A549 (cell line): ENCODE data around the gene ABCB7. TPM values are rescaled to one million over a fixed set of nuclear protein-coding genes. Genes with fewer than 3 reads are reported as not detected.
A peak's percentile ranks its signal among the peaks of the same experiment; 100 is the strongest.

Experiments
- ATAC-seq, 2 experiments: fragments of 200-7000 bp in 1 of 2; fragments of >200 bp in 1 of 2; cut with Nextera tagmentation in 1 of 2; cut with Tn5 transposase in 1 of 2; 3 replicates each; pipeline versions ENCODE4 v1.8.0 to v1.9.1; 2018 to 2020; ENCODE audit warnings: mild to moderate bottlenecking in 1 of 2, moderate library complexity in 1 of 2
- CTCF ChIA-PET: fragments of 300-600 bp; sonication (Branson Sonifier 250); formaldehyde crosslinking; extraction: SDS; loops from one replicate; lab custom pipeline; 2021; ENCODE audit warnings: antibody characterized with exemption, inconsistent platforms; lab: Yijun Ruan, JAX
- POLR2A ChIA-PET: fragments of 350-600 bp; formaldehyde crosslinking; extraction: SDS; loops from one replicate; lab custom pipeline; 2021; ENCODE audit warnings: antibody characterized with exemption, inconsistent platforms; lab: Yijun Ruan, JAX
- DNase-seq, 2 experiments: peaks; one replicate each; pipeline versions ENCODE4 v3.0.0 to v3.0.0-alpha.2; 2011 to 2016; ENCODE audit warnings: low read depth in 1 of 2, low spot score in 1 of 2
- FAIRE-seq: peaks from 2 replicates; lab custom pipeline; 2011; peaks lifted over from hg19 to GRCh38; lab: Jason Lieb, UNC
- H3K27ac ChIP-seq, 2 experiments: fragments of >200 bp; sonication (Bioruptor Twin); formaldehyde crosslinking; 3 replicates each; pipeline ENCODE4 v1.5.1; 2016 to 2017
- H3K4me1 ChIP-seq: fragments of >200 bp; sonication (Bioruptor Twin); formaldehyde crosslinking; 3 replicates; pipeline ENCODE4 v1.6.1; 2016
- H3K4me2 ChIP-seq: fragments of >200 bp; sonication (Bioruptor Twin); formaldehyde crosslinking; 3 replicates; pipeline ENCODE4 v1.6.1; 2016
- H3K4me3 ChIP-seq: fragments of >200 bp; sonication (Bioruptor Twin); formaldehyde crosslinking; 3 replicates; pipeline ENCODE4 v1.5.1; 2016
- H3K9me3 ChIP-seq: fragments of >200 bp; sonication (Bioruptor Twin); formaldehyde crosslinking; 3 replicates; pipeline ENCODE4 v1.6.1; 2016
- CEBPB ChIP-seq, 2 experiments: fragments of >200 bp in 1 of 2; sonication (Bioruptor Twin) in 1 of 2; formaldehyde crosslinking in 1 of 2; IDR thresholded peaks; 2 replicates each; pipeline ENCODE4 v1.6.1; 2012 to 2016
- EHMT2 ChIP-seq: fragments of 200-600 bp; sonication (generic); IDR thresholded peaks from 2 replicates; pipeline ENCODE4 v1.6.1; 2016; ENCODE audit warnings: antibody characterized with exemption, low read depth, mild to moderate bottlenecking, moderate library complexity
- FOSB ChIP-seq: fragments of 250-450 bp; sonication (Bioruptor Pico); IDR thresholded peaks from 2 replicates; pipeline ENCODE4 v1.5.0; 2020; ENCODE audit warnings: mild to moderate bottlenecking, moderate library complexity
- KDM1A ChIP-seq: fragments of 200-600 bp; sonication (generic); IDR thresholded peaks from 2 replicates; pipeline ENCODE4 v1.6.1; 2016; ENCODE audit warnings: low read depth, mild to moderate bottlenecking
- KDM5A ChIP-seq: fragments of 200-600 bp; sonication (generic); IDR thresholded peaks from 2 replicates; pipeline ENCODE4 v1.6.1; 2016; ENCODE audit warnings: antibody characterized with exemption, mild to moderate bottlenecking
- NFE2L2 ChIP-seq: fragments of 150-350 bp; conservative IDR thresholded peaks from 2 replicates; pipeline ENCODE4 v1.6.1; 2014; ENCODE audit warnings: low read length
- NPAS2 ChIP-seq: fragments of 250-450 bp; sonication (Bioruptor Pico); IDR thresholded peaks from 2 replicates; pipeline ENCODE4 v1.8.0; 2022; ENCODE audit warnings: mild to moderate bottlenecking, moderate library complexity, borderline replicate concordance
- NR3C1 ChIP-seq: fragments of >200 bp; sonication (Bioruptor Twin); formaldehyde crosslinking; IDR thresholded peaks from 3 replicates; pipeline ENCODE4 v1.6.1; 2017
- PHF8 ChIP-seq: fragments of 200-600 bp; sonication (generic); IDR thresholded peaks from 2 replicates; pipeline ENCODE4 v1.6.1; 2016; ENCODE audit warnings: low read depth, mild to moderate bottlenecking, antibody characterized with exemption, moderate library complexity, borderline replicate concordance
- POLR2AphosphoS2 ChIP-seq: conservative IDR thresholded peaks from 2 replicates; pipeline ENCODE4 v1.6.1; 2012; ENCODE audit warnings: low read length, improper control_type of control experiment, inconsistent platforms
- RAD21 ChIP-seq, 2 experiments: fragments of >200 bp in 1 of 2; sonication (Bioruptor Twin) in 1 of 2; formaldehyde crosslinking in 1 of 2; IDR thresholded peaks in 1 of 2; conservative IDR thresholded peaks in 1 of 2; 2 replicates in 1 of 2; 3 replicates in 1 of 2; pipeline ENCODE4 v1.6.1; 2012 to 2018; ENCODE audit warnings: inconsistent platforms in 1 of 2
- RFX5 ChIP-seq: fragments of 450-650 bp; IDR thresholded peaks from 2 replicates; pipeline ENCODE4 v1.7.1; 2014; ENCODE audit warnings: antibody characterized with exemption, mild to moderate bottlenecking, moderate library complexity
- SMC3 ChIP-seq: fragments of >200 bp; sonication (Bioruptor Twin); formaldehyde crosslinking; IDR thresholded peaks from 3 replicates; pipeline ENCODE4 v1.6.1; 2018; ENCODE audit warnings: inconsistent platforms
- ZC3H11A ChIP-seq: fragments of 450-650 bp; IDR thresholded peaks from 2 replicates; pipeline ENCODE4 v1.6.1; 2014; ENCODE audit warnings: antibody characterized with exemption, mild to moderate bottlenecking
- ZFP36 ChIP-seq: fragments of 450-650 bp; IDR thresholded peaks from 2 replicates; pipeline ENCODE4 v1.6.1; 2014; ENCODE audit warnings: borderline replicate concordance; ENCODE audit not compliant: partially characterized antibody
- WGBS: methylation state at CpG from one replicate; pipeline ENCODE4 v1.1.6; 2017; ENCODE audit errors: missing lambda C conversion rate; 5-methylcytosine and 5-hydroxymethylcytosine counted together
- polyA plus RNA-seq, 4 experiments: library from polyadenylated mRNA; depleted of rRNA in 3 of 4; stranded (reverse); fragments of >200 nt; fragmentation: RNase III in 1 of 4; extraction: RNeasy Plus Mini Kit Qiagen cat#74134 plus additional on column Dnase treatment in 1 of 4; gene quantifications; 2 replicates in 3 of 4; 3 replicates in 1 of 4; pipeline ENCODE4 v1.2.3, GENCODE V29; 2011 to 2017
- TF ChIP-seq, protein P1 (sequence below): fragments of >200 bp; sonication (Bioruptor Twin); formaldehyde crosslinking; IDR thresholded peaks from 2 replicates; pipeline ENCODE4 v1.6.1; 2016
- TF ChIP-seq, protein P2 (sequence below): fragments of 250-450 bp; sonication (Bioruptor Pico); IDR thresholded peaks from 2 replicates; pipeline ENCODE4 v1.5.0; 2021; ENCODE audit warnings: mild to moderate bottlenecking, moderate library complexity, borderline replicate concordance
- TF ChIP-seq, protein P3 (sequence below): fragments of 250-450 bp; sonication (Bioruptor Pico); IDR thresholded peaks from 2 replicates; pipeline ENCODE4 v1.5.0; 2020; ENCODE audit warnings: low read depth, mild to moderate bottlenecking, moderate library complexity
- TF ChIP-seq, protein P4 (sequence below): IDR thresholded peaks from 2 replicates; pipeline ENCODE4 v1.6.1; 2012
- TF ChIP-seq, protein P5 (sequence below): fragments of 150-350 bp; IDR thresholded peaks from 2 replicates; pipeline ENCODE4 v1.6.1; 2014; ENCODE audit warnings: low read depth, mild to moderate bottlenecking, low read length
- TF ChIP-seq, protein P6 (sequence below): fragments of >200 bp; sonication (Bioruptor Twin); formaldehyde crosslinking; IDR thresholded peaks from 3 replicates; pipeline ENCODE4 v1.6.1; 2016

The ABCB7 gene
- polyA plus RNA-seq, 2 of the 4 experiments (the other 2 are of a cell fraction), result 20.3 to 41.8 TPM

DNA sequence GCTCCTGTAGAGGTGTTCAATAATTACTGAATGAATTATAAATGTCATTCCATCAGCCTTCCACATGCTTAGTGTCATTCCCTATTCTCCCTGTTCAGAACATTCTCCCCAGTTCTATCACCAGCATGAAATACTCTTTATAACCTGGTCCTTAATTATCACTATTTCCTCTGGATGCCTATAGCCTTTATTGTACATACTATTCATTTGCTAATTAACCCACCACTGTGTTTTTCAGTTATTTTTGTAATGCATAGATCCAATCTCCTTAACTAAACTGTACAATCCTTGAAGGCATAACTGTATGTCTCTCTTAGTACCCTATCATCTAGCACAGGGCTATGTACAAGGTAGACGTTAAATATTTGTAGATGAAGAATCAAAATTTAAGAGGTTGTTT, 1.2 kb downstream of the ABCB7 start:
- peak overlapping the region; percentile 87 for H3K4me3 ChIP-seq
- H3K27ac ChIP-seq, result no peak overlapping the region
- H3K9me3 ChIP-seq, result no peaks in the 10 kb centered on the region
- ChIA-PET CTCF (interaction anchor here (0.6 kb wide), 1 partner anchor 17 kb away, joined by 3 read pairs; no protein-coding TSS in a partner anchor), POLR2A (no interaction called here)
- ATAC-seq (no peak), DNase-seq (no peak), FAIRE-seq (no peak)
- peaks cover 4% of the 10 kb centered on the region; the same call in 2 of the 3 replicates for H3K4me1 ChIP-seq
- WGBS, result 48% methylated on average over 1 of the region's 1 CpG
- H3K4me2 ChIP-seq, result peak overlapping the region; percentile 86
- TF ChIP-seq, protein P1, sequence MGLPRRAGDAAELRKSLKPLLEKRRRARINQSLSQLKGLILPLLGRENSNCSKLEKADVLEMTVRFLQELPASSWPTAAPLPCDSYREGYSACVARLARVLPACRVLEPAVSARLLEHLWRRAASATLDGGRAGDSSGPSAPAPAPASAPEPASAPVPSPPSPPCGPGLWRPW, result no peak
- TF ChIP-seq NR3C1 (no peak), SMC3 (no peak), NPAS2 (CRISPR knock-in tag) (no peak), KDM1A (no peak), ZFP36 (no peak), RFX5 (no peak), RAD21 (conservative IDR thresholded peaks at IDR 0.05 in 1 of 2, IDR thresholded peaks at IDR 0.05 in 1 of 2) (no peak), ZC3H11A (no peak), EHMT2 (no peak), POLR2AphosphoS2 (no peak), FOSB (no peak)

DNA sequence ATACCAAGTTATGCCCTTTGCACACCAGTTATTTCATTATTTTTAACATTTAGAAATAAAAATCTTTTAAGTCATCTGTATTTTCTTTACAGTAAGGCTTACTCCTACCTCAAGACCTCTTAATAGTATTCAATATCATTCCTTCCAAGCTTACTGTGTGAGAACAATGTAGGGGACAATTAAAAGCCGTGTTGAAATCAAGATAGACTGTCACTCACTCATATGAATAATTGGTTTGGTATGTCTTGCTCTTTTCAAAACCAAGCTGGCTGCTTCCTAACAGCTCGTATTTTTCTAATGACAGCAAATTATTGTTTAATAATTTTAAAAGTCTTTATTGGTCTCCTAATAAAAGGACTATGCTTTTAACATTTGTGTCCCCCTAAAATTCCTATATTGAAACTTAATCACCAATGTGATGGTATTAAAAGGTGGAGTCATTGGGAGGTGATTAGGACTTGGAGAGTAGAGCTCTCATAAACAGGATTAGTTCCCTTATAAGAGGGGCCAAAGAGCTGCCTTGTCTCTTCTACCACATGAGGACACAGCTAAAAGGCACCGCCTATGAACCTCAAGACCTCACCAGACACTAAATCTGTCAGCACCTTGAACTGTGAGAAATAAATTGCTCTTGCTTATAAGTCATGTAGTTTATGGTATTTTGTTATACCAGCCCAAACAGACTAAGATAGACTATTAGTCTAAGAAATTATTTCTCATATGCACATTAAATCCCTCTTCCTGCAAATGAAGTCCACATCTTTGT, 4.1 kb downstream of the ABCB7 start:
- DNase-seq (no peak), FAIRE-seq (no peak), ATAC-seq (no peak)
- ChIA-PET POLR2A (no interaction called here), CTCF (no interaction called here)
- TF ChIP-seq ZFP36 (no peak), EHMT2 (no peak), KDM5A (no peak), NFE2L2 (no peak), POLR2AphosphoS2 (no peak), PHF8 (no peak), CEBPB (IDR thresholded peaks at IDR 0.05) (no peak)
- TF ChIP-seq, protein P2, sequence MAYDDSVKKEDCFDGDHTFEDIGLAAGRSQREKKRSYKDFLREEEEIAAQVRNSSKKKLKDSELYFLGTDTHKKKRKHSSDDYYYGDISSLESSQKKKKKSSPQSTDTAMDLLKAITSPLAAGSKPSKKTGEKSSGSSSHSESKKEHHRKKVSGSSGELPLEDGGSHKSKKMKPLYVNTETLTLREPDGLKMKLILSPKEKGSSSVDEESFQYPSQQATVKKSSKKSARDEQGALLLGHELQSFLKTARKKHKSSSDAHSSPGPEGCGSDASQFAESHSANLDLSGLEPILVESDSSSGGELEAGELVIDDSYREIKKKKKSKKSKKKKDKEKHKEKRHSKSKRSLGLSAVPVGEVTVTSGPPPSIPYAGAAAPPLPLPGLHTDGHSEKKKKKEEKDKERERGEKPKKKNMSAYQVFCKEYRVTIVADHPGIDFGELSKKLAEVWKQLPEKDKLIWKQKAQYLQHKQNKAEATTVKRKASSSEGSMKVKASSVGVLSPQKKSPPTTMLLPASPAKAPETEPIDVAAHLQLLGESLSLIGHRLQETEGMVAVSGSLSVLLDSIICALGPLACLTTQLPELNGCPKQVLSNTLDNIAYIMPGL (CRISPR knock-in tag), result no peak
- TF ChIP-seq, protein P3, sequence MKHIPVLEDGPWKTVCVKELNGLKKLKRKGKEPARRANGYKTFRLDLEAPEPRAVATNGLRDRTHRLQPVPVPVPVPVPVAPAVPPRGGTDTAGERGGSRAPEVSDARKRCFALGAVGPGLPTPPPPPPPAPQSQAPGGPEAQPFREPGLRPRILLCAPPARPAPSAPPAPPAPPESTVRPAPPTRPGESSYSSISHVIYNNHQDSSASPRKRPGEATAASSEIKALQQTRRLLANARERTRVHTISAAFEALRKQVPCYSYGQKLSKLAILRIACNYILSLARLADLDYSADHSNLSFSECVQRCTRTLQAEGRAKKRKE (CRISPR knock-in tag), result no peak
- TF ChIP-seq, protein P4, sequence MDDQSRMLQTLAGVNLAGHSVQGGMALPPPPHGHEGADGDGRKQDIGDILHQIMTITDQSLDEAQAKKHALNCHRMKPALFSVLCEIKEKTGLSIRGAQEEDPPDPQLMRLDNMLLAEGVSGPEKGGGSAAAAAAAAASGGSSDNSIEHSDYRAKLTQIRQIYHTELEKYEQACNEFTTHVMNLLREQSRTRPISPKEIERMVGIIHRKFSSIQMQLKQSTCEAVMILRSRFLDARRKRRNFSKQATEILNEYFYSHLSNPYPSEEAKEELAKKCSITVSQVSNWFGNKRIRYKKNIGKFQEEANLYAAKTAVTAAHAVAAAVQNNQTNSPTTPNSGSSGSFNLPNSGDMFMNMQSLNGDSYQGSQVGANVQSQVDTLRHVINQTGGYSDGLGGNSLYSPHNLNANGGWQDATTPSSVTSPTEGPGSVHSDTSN, result no peak
- TF ChIP-seq, protein P5, sequence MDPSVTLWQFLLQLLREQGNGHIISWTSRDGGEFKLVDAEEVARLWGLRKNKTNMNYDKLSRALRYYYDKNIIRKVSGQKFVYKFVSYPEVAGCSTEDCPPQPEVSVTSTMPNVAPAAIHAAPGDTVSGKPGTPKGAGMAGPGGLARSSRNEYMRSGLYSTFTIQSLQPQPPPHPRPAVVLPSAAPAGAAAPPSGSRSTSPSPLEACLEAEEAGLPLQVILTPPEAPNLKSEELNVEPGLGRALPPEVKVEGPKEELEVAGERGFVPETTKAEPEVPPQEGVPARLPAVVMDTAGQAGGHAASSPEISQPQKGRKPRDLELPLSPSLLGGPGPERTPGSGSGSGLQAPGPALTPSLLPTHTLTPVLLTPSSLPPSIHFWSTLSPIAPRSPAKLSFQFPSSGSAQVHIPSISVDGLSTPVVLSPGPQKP, result no peak
- TF ChIP-seq, protein P6, sequence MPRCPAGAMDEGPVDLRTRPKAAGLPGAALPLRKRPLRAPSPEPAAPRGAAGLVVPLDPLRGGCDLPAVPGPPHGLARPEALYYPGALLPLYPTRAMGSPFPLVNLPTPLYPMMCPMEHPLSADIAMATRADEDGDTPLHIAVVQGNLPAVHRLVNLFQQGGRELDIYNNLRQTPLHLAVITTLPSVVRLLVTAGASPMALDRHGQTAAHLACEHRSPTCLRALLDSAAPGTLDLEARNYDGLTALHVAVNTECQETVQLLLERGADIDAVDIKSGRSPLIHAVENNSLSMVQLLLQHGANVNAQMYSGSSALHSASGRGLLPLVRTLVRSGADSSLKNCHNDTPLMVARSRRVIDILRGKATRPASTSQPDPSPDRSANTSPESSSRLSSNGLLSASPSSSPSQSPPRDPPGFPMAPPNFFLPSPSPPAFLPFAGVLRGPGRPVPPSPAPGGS, result no peak
- Histone ChIP-seq H3K9me3 (no peaks in the 10 kb centered on the region), H3K27ac (no peak overlapping the region), H3K4me2 (no peak overlapping the region), H3K4me1 (peaks cover 4% of the 10 kb centered on the region; the same call in 2 of the 3 replicates), H3K4me3 (no peak overlapping the region)
- 64% methylated on average over 3 of the region's 3 CpGs for WGBS
